ENCODE data around the gene PNMA6E. TPM values are rescaled to one million over a fixed set of nuclear protein-coding genes. Genes with fewer than 3 reads are reported as not detected.

PNMA6E gene
- total RNA-seq, 1 donor from 2014 or later: not detected

- no peak overlapping the region for H3K27ac Mint-ChIP-seq (ENCODE audit: unreplicated experiment)
- Histone ChIP-seq H3K4me2 (ENCODE audit: low read length) (no peak overlapping the region), H3K9ac (ENCODE audit: low read length) (no peak overlapping the region), H3K79me2 (ENCODE audit: insufficient read depth, low read length) (no peaks in the 10 kb centered on the region), H3K4me1 (ENCODE audit: insufficient read depth, low read length) (no peaks in the 10 kb centered on the region), H2AFZ (ENCODE audit: low read depth, low read length) (no peak overlapping the region), H3K27me3 (ENCODE audit: insufficient read depth, low read length) (no peaks in the 10 kb centered on the region), H3K9me3 (ENCODE audit: insufficient read depth, low read depth, low read length) (no peaks in the 10 kb centered on the region), H3K27ac (ENCODE audit: low read depth, low read length) (no peak overlapping the region), H3K36me3 (ENCODE audit: insufficient read depth, low read length) (no peaks in the 10 kb centered on the region), H3K4me3 (ENCODE audit: insufficient read depth, low read depth, low read length) (no peak overlapping the region), H4K20me1 (ENCODE audit: insufficient read depth, low read length) (no peaks in the 10 kb centered on the region)
- H3K9me3 Mint-ChIP-seq (ENCODE audit: unreplicated experiment): no peaks in the 10 kb centered on the region
- H3K4me3 Mint-ChIP-seq (ENCODE audit: unreplicated experiment): no peak overlapping the region
- no peaks in the 10 kb centered on the region for H3K4me1 Mint-ChIP-seq (ENCODE audit: low read depth, unreplicated experiment)
- no peaks in the 10 kb centered on the region for H3K36me3 Mint-ChIP-seq (ENCODE audit: low read depth, unreplicated experiment)
- peaks cover 3% of the 10 kb centered on the region for H3K27me3 Mint-ChIP-seq (ENCODE audit: low read depth, unreplicated experiment)
- DNase-seq (ENCODE audit: low read depth) (no peak), FAIRE-seq (no peak)
- no peak for TF ChIP-seq CTCF (IDR thresholded peaks at IDR 0.05; ENCODE audit: insufficient read depth, low read depth, low read length)
- no peak for TF ChIP-seq EZH2 (IDR thresholded peaks at IDR 0.05; ENCODE audit: insufficient read depth, low read length)
Measured at GRCh38 chrX:153434801-153435200, 33.7 kb upstream of the PNMA6E start.

- DNase-seq (ENCODE audit: low read depth) (no peak), FAIRE-seq (no peak)
- Histone ChIP-seq H3K4me2 (ENCODE audit: low read length) (no peak overlapping the region), H3K36me3 (ENCODE audit: insufficient read depth, low read length) (no peaks in the 10 kb centered on the region), H3K9ac (ENCODE audit: low read length) (no peak overlapping the region), H2AFZ (ENCODE audit: low read depth, low read length) (no peak overlapping the region), H3K27me3 (ENCODE audit: insufficient read depth, low read length) (no peaks in the 10 kb centered on the region), H4K20me1 (ENCODE audit: insufficient read depth, low read length) (no peaks in the 10 kb centered on the region), H3K27ac (ENCODE audit: low read depth, low read length) (no peak overlapping the region), H3K4me3 (ENCODE audit: insufficient read depth, low read depth, low read length) (no peak overlapping the region), H3K4me1 (ENCODE audit: insufficient read depth, low read length) (no peaks in the 10 kb centered on the region), H3K9me3 (ENCODE audit: insufficient read depth, low read depth, low read length) (no peaks in the 10 kb centered on the region), H3K79me2 (ENCODE audit: insufficient read depth, low read length) (no peaks in the 10 kb centered on the region)
- TF ChIP-seq CTCF (IDR thresholded peaks at IDR 0.05; ENCODE audit: insufficient read depth, low read depth, low read length): no peak
- no peak for TF ChIP-seq EZH2 (IDR thresholded peaks at IDR 0.05; ENCODE audit: insufficient read depth, low read length)
- H3K9me3 Mint-ChIP-seq (ENCODE audit: unreplicated experiment): no peaks in the 10 kb centered on the region
- H3K27me3 Mint-ChIP-seq (ENCODE audit: low read depth, unreplicated experiment): peaks cover 3% of the 10 kb centered on the region
- H3K4me1 Mint-ChIP-seq (ENCODE audit: low read depth, unreplicated experiment): no peaks in the 10 kb centered on the region
- no peaks in the 10 kb centered on the region for H3K36me3 Mint-ChIP-seq (ENCODE audit: low read depth, unreplicated experiment)
- H3K27ac Mint-ChIP-seq (ENCODE audit: unreplicated experiment): no peak overlapping the region
- H3K4me3 Mint-ChIP-seq (ENCODE audit: unreplicated experiment): no peak overlapping the region
Measured at GRCh38 chrX:153433781-153434285, 32.7 kb upstream of the PNMA6E start.

GRCh38 chrX:153433161-153433680 lies 32.1 kb upstream of the PNMA6E start:
- Histone ChIP-seq H3K79me2 (ENCODE audit: insufficient read depth, low read length) (no peaks in the 10 kb centered on the region), H3K27ac (ENCODE audit: low read depth, low read length) (no peak overlapping the region), H3K4me2 (ENCODE audit: low read length) (no peak overlapping the region), H3K27me3 (ENCODE audit: insufficient read depth, low read length) (no peaks in the 10 kb centered on the region), H3K4me1 (ENCODE audit: insufficient read depth, low read length) (no peaks in the 10 kb centered on the region), H3K4me3 (ENCODE audit: insufficient read depth, low read depth, low read length) (no peak overlapping the region), H3K36me3 (ENCODE audit: insufficient read depth, low read length) (no peaks in the 10 kb centered on the region), H3K9me3 (ENCODE audit: insufficient read depth, low read depth, low read length) (no peaks in the 10 kb centered on the region), H2AFZ (ENCODE audit: low read depth, low read length) (no peak overlapping the region), H3K9ac (ENCODE audit: low read length) (no peak overlapping the region), H4K20me1 (ENCODE audit: insufficient read depth, low read length) (no peaks in the 10 kb centered on the region)
- no peaks in the 10 kb centered on the region for H3K4me1 Mint-ChIP-seq (ENCODE audit: low read depth, unreplicated experiment)
- no peak overlapping the region for H3K4me3 Mint-ChIP-seq (ENCODE audit: unreplicated experiment)
- H3K9me3 Mint-ChIP-seq (ENCODE audit: unreplicated experiment): no peaks in the 10 kb centered on the region
- H3K27ac Mint-ChIP-seq (ENCODE audit: unreplicated experiment): no peak overlapping the region
- DNase-seq (ENCODE audit: low read depth): no peak
- TF ChIP-seq CTCF (IDR thresholded peaks at IDR 0.05; ENCODE audit: insufficient read depth, low read depth, low read length) (no peak), EZH2 (IDR thresholded peaks at IDR 0.05; ENCODE audit: insufficient read depth, low read length) (no peak)
- H3K36me3 Mint-ChIP-seq (ENCODE audit: low read depth, unreplicated experiment): no peaks in the 10 kb centered on the region
- FAIRE-seq: no peak
- H3K27me3 Mint-ChIP-seq (ENCODE audit: low read depth, unreplicated experiment): peaks cover 5% of the 10 kb centered on the region

Measured in astrocyte (in vitro differentiated cells and primary cell).